GM12801 (cell line): Measurements from ENCODE around the gene POLE4.

Experiments
- TF ChIP-seq, protein P1 (sequence below): IDR thresholded peaks from one replicate; pipeline ENCODE4 v1.5.1; 2011; ENCODE audit warnings: control low read depth; ENCODE audit not compliant: insufficient read length; ENCODE audit errors: extremely low read depth

The POLE4 gene

DNA sequence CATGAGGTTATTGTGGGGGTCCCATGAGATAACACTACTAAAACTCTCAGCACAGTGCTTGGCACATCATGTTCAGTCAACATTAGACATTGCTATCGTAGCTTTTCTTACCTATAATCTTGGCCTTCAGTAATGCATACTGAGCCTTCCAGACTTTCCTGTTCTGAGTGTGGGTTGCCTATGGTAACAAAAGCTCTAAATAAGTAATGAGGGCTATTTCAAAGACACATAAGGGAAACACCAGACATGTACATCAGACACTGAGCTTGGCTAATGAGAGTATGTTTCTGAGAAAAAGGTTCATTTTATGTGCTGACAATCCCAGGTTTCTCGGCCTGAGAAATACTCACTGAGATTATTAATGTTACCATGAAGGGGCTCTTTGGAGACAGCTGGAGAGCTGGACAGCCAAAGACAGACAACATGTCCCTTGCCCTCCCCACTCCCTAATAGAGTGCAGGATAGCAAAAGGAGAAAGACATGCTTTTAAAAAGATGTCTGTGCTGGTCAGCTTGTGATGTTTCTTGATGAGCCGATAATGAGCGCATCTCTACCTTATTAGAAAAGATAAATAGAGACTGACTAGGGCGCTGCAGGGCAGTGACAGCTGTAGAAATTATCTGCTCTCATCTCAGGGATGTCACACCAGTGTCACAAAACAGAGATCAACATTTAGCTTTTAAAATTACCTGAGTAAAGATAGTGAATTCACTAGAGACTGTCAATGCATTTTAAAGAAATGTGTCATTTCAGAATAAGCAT, 25.4 kb downstream of the POLE4 start:
- TF ChIP-seq, protein P1, sequence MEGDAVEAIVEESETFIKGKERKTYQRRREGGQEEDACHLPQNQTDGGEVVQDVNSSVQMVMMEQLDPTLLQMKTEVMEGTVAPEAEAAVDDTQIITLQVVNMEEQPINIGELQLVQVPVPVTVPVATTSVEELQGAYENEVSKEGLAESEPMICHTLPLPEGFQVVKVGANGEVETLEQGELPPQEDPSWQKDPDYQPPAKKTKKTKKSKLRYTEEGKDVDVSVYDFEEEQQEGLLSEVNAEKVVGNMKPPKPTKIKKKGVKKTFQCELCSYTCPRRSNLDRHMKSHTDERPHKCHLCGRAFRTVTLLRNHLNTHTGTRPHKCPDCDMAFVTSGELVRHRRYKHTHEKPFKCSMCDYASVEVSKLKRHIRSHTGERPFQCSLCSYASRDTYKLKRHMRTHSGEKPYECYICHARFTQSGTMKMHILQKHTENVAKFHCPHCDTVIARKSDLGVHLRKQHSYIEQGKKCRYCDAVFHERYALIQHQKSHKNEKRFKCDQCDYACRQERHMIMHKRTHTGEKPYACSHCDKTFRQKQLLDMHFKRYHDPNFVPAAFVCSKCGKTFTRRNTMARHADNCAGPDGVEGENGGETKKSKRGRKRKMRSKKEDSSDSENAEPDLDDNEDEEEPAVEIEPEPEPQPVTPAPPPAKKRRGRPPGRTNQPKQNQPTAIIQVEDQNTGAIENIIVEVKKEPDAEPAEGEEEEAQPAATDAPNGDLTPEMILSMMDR, result no peak

DNA sequence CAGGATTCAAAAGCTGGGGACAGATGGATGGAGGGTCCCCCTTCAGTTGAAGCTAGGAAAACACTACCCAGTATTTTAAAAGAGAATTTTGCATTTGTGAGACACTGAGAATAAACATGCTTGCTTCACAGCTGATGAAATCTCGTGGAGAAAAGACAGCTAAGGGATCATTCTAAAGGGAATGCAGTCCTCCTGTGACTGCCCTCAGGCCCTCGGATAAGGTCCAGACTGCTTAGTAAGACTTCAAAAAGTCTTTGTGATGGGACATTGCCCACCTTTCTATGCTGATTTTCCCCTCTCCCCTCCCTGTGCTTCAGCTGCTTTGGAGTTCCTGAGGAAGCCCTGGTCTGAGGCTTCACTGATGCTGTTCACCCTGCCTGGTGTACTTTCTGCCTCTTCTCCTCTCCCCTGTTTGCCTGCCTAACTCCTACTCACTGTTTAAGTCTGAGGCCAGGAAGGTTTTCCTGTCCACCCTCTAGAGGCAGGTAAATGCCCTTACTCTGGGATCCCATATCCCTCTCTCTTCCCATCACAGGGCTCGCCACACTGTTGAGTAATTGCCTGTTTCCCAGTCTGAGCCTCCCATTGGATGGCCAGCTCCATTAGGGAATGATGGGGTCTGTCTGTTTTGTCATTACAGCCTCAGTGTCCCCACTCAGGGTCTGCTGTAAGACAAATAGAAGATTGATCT, 26.6 kb downstream of the POLE4 start:
- TF ChIP-seq, protein P1, result no peak

DNA sequence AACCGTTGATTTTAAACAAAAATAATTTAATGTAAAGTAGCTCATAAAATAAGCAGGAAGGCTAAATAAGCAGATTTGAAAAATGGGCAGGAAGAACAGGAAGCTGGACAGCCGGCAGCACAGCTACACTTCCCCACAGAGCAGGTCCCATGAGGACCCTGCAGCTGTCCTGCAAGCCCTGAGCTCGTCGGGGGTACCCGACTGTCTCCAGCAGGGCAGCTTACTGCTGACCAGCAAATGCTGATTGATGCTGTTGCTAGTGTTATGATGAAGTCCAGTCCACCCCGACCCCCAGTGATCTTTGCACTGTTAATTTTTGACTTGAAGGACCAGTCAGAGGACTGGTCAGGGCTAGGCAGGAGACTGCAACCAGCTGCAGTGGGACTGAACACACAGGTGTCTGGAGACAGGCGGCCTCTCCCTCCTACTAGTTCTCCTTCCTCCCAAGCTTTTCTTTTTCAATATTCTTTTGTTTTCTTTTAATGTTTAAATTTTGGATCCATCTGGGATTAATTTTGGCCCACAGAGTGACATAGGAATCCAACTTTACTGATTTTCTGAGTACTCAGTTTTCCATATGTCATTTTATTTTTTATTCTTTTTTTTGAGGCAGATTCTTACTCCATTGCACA, 27.7 kb downstream of the POLE4 start:
- TF ChIP-seq, protein P1, result no peak

DNA sequence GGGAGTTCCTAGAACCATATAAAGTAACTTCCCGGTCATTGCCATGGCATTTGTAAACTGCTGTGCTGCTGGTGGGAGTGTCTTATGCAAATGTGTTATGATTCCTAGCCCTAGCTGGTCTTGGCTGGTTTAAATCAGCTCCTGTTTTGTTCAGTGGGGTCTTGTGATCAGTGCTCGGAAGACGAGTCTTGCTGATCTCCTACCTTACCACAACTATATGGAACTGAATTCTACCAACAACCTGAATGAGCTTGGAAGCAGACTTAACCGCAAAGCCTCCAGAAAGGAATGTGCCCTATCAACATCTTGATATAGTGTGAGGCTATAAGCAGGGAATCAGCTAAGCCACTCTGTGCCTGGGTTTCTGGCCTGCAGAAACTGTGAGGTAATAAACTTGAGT, 33.5 kb downstream of the POLE4 start:
- TF ChIP-seq, protein P1, result no peak

DNA sequence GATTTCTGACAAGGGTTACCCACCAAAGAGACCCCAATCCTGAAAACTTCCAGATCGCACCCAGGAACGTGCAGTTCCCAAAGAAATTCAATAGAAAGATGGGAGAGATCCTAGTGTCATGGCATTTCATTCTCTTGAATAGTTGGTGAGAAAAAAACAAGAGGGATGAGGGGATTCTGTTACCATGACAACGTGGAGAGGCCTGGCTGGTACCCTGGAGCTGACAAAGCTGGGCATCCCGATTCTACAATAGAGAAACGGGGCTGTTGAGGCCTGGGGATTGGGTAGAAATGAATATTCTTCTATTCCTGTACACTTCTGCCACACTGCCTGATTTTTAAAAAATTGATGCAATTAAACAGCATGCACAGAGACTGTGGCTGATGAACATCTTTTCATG, 41.0 kb downstream of the POLE4 start:
- TF ChIP-seq, protein P1, result no peak

DNA sequence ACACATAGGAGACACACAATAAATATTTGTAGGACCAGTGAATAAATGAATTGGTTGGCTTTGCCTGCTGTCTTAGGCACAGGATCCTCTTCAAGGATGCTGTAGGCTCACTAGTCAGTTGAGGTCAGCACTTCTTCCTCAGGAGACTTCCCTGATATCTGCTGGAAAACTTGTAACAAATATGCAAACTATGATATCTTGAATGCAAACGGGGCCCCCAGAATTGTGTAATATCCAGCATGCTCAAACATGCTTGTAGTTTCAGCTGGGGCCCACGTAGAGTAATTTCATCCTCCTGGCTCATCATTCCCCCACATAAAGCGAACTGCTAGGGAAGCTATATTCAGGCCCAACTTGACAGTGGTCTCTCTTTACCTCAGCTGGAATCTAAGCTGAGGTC, 43.6 kb downstream of the POLE4 start:
- TF ChIP-seq, protein P1, result no peak

DNA sequence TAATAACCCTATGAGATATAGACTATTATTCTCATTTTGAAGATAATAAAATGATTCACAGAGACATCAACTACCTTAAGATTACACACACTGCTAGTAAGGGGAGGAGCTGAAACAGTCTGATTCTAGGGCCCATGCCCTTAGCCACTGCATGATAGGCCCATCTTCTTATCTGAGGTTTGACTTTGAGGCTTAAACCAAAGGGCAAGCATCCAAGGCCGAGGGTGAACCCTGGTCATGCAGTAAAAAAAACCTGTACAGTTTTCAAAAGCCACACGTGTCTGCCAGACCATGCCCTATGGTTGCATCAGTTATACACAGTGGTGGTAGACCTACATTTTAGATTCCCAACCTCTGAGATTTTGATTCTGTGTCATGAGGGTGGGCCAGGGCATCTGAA, 44.8 kb downstream of the POLE4 start:
- TF ChIP-seq, protein P1, result no peak
